GM12801 (cell line): ENCODE data around the gene NAA50.

Source experiments
- CTCF ChIP-seq: IDR thresholded peaks from one replicate; pipeline ENCODE4 v1.5.1; 2011; ENCODE audit warnings: control low read depth; ENCODE audit not compliant: insufficient read length; ENCODE audit errors: extremely low read depth

Gene NAA50

GRCh38 chr3:113775516-113775915 lies 29.5 kb upstream of the NAA50 start:
- TF ChIP-seq CTCF: no peak

DNA sequence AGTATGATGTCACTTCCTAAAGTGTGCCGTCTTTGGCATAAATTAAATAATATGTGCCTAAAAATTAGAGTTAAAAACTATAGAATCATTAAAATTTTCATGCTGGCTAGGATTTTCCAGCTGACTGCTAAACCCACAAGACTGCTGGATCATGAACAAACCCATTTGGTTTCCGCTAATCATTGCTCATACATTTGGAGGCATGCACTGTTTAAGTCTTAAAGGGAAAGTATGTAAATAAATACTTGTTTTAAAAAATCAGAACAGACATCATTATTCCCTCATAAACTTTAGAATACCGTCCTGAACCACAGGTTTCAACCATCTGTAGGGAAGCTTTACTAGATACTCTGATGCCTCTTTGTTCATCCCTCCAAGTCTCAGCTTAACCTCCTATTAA lies 27.3 kb upstream of the NAA50 start:
- TF ChIP-seq CTCF: no peak

- TF ChIP-seq CTCF: no peak
Measured at GRCh38 chr3:113771993-113772392, 25.9 kb upstream of the NAA50 start.

- TF ChIP-seq CTCF: no peak
Measured at GRCh38 chr3:113769551-113769950, 23.5 kb upstream of the NAA50 start.

GRCh38 chr3:113764698-113765097 lies 18.6 kb upstream of the NAA50 start:
- no peak for TF ChIP-seq CTCF

DNA sequence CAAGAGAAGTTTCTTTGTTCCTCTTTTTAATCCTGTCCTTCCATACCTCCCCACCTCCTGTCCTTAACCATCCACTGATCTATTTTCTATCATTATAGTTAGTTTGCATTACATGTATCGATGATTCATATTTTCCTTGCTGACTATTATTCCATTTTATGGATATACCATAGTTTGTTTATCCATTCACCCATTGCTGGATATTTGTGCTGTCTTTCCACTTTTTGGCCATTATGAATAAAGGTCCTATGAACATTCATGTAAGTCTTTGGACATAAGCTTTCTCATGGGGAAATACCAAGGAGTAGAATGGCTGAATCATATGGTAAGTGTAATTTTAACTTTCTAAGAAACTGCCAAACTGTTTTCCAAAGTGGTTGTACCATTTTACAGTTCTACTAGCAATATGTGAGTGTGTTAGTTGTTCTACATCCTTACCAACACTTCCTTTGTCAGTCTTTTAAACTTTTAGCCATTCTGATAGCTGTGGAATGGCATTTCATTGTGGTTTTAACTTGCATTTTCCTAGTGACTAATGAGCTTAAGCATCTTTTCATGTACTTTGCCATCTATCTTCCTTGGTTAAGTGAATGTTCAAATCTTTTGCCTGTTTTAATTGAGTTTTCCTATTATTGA lies 12.5 kb upstream of the NAA50 start:
- no peak for TF ChIP-seq CTCF

DNA sequence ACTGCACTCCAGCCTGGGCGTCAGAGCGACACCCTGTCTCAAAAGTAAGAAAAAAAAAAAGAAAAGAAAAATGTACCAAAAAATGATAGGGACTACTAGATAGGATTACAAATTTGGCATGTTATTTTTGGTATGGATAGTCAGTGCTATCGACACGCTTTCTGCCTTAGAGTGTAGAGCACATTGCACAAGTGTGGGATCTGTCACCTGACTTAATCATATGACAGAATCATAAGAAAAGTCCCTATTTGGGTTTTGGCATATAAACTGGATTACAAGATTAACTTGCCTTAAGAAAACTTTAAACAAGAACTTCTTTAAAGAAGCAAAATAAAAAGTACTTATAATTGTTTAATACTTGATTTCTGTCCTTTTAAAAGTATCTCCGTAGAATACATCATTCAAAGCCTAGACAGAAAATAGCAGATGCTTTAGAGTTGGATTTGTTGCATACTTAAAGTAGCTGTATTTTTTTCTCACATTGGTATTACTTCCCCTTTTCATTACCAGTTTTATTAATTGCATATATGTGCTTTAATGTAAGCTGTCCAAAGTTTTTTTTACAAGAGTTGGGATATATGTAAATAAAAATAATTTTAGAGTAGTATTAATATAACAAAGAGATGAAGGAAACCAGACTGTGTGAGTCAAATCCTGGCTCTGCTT lies 8.6 kb upstream of the NAA50 start:
- no peak for TF ChIP-seq CTCF
